Neural cell (in vitro differentiated cells): ENCODE results near the gene SH3GL1.

Experiments used
- EZH2 ChIP-seq: fragments of 200-600, 300-800 bp; shearing (Covaris generic), sonication (generic); IDR thresholded peaks from 2 replicates; pipeline ENCODE4 v1.6.1; 2014; ENCODE audit warnings: antibody characterized with exemption, low read length, borderline replicate concordance, mild to moderate bottlenecking; ENCODE audit not compliant: insufficient read depth, poor library complexity, severe bottlenecking
- POLR2AphosphoS5 ChIP-seq: IDR thresholded peaks from 2 replicates; pipeline ENCODE4 v1.6.1; 2012
- TF ChIP-seq, protein P1 (sequence below): fragments of 450-650 bp; IDR thresholded peaks from 2 replicates; pipeline ENCODE4 v1.5.1; 2014; ENCODE audit warnings: antibody characterized with exemption, mild to moderate bottlenecking, moderate library complexity; ENCODE audit not compliant: poor library complexity, severe bottlenecking

DNA sequence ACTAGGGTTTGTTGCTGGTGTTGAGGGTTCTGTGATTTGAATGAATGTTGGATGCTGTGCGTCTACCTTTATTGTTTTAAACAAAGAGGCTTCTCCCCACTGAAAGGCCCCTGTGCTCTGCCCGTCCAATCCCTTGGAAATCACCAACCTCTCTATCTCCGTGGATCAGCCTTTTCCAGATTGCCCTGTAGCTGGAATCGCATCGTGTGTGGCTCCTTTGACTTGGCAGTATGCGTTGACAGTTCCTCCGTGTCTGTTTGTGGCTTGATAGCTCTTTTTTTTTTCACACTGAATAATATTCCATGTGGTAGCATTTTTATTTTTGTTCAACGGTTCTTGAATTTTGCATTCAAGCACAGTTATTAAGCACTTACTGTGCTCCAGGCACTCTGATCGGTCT lies 34.0 kb upstream of the SH3GL1 start:
- TF ChIP-seq, protein P1, sequence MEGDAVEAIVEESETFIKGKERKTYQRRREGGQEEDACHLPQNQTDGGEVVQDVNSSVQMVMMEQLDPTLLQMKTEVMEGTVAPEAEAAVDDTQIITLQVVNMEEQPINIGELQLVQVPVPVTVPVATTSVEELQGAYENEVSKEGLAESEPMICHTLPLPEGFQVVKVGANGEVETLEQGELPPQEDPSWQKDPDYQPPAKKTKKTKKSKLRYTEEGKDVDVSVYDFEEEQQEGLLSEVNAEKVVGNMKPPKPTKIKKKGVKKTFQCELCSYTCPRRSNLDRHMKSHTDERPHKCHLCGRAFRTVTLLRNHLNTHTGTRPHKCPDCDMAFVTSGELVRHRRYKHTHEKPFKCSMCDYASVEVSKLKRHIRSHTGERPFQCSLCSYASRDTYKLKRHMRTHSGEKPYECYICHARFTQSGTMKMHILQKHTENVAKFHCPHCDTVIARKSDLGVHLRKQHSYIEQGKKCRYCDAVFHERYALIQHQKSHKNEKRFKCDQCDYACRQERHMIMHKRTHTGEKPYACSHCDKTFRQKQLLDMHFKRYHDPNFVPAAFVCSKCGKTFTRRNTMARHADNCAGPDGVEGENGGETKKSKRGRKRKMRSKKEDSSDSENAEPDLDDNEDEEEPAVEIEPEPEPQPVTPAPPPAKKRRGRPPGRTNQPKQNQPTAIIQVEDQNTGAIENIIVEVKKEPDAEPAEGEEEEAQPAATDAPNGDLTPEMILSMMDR, result no peak
- TF ChIP-seq POLR2AphosphoS5 (no peak), EZH2 (no peak)
